HepG2 (cell line): ENCODE results near the gene POFUT2. TPM values are rescaled to one million over a fixed set of nuclear protein-coding genes. Genes with fewer than 3 reads are reported as not detected.

ENCODE experiments used
- FOXA3 ChIP-seq: IDR thresholded peaks from 2 replicates; pipeline ENCODE4 v1.6.1; 2016; ENCODE audit warnings: missing genetic modification reagents, missing compliant biosample characterization
- GABPA ChIP-seq, 2 experiments: IDR thresholded peaks; 2 replicates each; pipeline ENCODE4 v1.6.1; 2011 to 2016; ENCODE audit warnings: low read depth in 2 of 2, low read length in 1 of 2, missing biosample characterization in 1 of 2, missing genetic modification characterization in 1 of 2
- GLI4 ChIP-seq: sonication (generic); formaldehyde crosslinking; IDR thresholded peaks from 2 replicates; pipeline ENCODE4 v1.5.1; 2020; ENCODE audit warnings: missing genetic modification reagents, mild to moderate bottlenecking, moderate library complexity, borderline replicate concordance
- HOXD1 ChIP-seq: sonication (generic); formaldehyde crosslinking; IDR thresholded peaks from 2 replicates; pipeline ENCODE4 v1.5.0; 2020; ENCODE audit warnings: missing genetic modification reagents
- PAWR ChIP-seq: sonication (generic); formaldehyde crosslinking; IDR thresholded peaks from 2 replicates; pipeline ENCODE4 v1.4.0; 2020; ENCODE audit warnings: missing genetic modification reagents, mild to moderate bottlenecking, borderline replicate concordance
- PCBP2 ChIP-seq: fragments of 200-400 bp; formaldehyde crosslinking; optimal IDR thresholded peaks from 2 replicates; pipeline ENCODE3; 2018; ENCODE audit warnings: low read length, low read depth; ENCODE audit not compliant: poor library complexity, severe bottlenecking
- PHF20 ChIP-seq: sonication (generic); formaldehyde crosslinking; IDR thresholded peaks from 2 replicates; pipeline ENCODE4 v1.5.0; 2020; ENCODE audit warnings: mild to moderate bottlenecking, missing genetic modification reagents
- REL ChIP-seq: sonication (generic); formaldehyde crosslinking; conservative IDR thresholded peaks from 2 replicates; pipeline ENCODE4 v1.8.0; 2022; ENCODE audit warnings: mild to moderate bottlenecking, missing genetic modification reagents, moderate library complexity
- ZFP91 ChIP-seq: sonication (generic); formaldehyde crosslinking; IDR thresholded peaks from 2 replicates; pipeline ENCODE4 v1.9.0; 2022; ENCODE audit warnings: missing genetic modification reagents, mild to moderate bottlenecking, borderline replicate concordance
- ZNF263 ChIP-seq: sonication (generic); formaldehyde crosslinking; IDR thresholded peaks from 2 replicates; pipeline ENCODE4 v1.4.0; 2020; ENCODE audit warnings: missing genetic modification reagents
- ZNF292 ChIP-seq: sonication (generic); formaldehyde crosslinking; IDR thresholded peaks from 2 replicates; pipeline ENCODE4 v1.8.1; 2022; ENCODE audit warnings: mild to moderate bottlenecking, low read depth, missing genetic modification reagents, borderline replicate concordance
- ZNF333 ChIP-seq: sonication (generic); formaldehyde crosslinking; IDR thresholded peaks from 2 replicates; pipeline ENCODE4 v1.4.0; 2020; ENCODE audit warnings: mild to moderate bottlenecking, missing genetic modification reagents, borderline replicate concordance
- ZNF501 ChIP-seq: sonication (generic); formaldehyde crosslinking; IDR thresholded peaks from 2 replicates; pipeline ENCODE4 v1.5.1; 2020; ENCODE audit warnings: mild to moderate bottlenecking, moderate library complexity, missing genetic modification reagents
- ZNF576 ChIP-seq: sonication (generic); formaldehyde crosslinking; IDR thresholded peaks from 2 replicates; pipeline ENCODE4 v1.4.0; 2020; ENCODE audit warnings: mild to moderate bottlenecking, missing genetic modification reagents
- polyA plus RNA-seq, 8 experiments: library from polyadenylated mRNA; depleted of rRNA in 3 of 8; stranded (reverse) in 7 of 8; unstranded in 1 of 8; fragments of >200 nt; fragmentation: Illumina TruSeq in 4 of 8; extraction: Trizol in 4 of 8; gene quantifications; 2 replicates each; pipeline versions ENCODE4 v1.2.1 to v1.2.3, GENCODE V29; 2011 to 2016; ENCODE audit warnings: low read depth in 4 of 8, missing spikeins in 1 of 8, mixed read lengths in 1 of 8; ENCODE audit not compliant: insufficient read depth in 1 of 8
- total RNA-seq, 5 experiments: library from RNA; depleted of rRNA; stranded (reverse); fragments of >200 nt; fragmentation: Illumina TruSeq; extraction: Trizol; gene quantifications; 2 replicates each; pipeline ENCODE4 v1.2.3, GENCODE V29; 2016; ENCODE audit warnings: low read depth in 1 of 5
- TF ChIP-seq, protein P1 (sequence below): sonication (generic); formaldehyde crosslinking; IDR thresholded peaks from 2 replicates; pipeline ENCODE4 v1.5.0; 2020; ENCODE audit warnings: mild to moderate bottlenecking, missing genetic modification reagents
- TF ChIP-seq, protein P2 (sequence below): sonication (generic); formaldehyde crosslinking; IDR thresholded peaks from 2 replicates; pipeline ENCODE4 v1.4.0; 2020; ENCODE audit warnings: mild to moderate bottlenecking, missing genetic modification reagents
- TF ChIP-seq, protein P3 (sequence below): sonication (generic); formaldehyde crosslinking; IDR thresholded peaks from 2 replicates; pipeline ENCODE4 v1.4.0; 2020; ENCODE audit warnings: missing genetic modification reagents
- TF ChIP-seq, protein P4 (sequence below): conservative IDR thresholded peaks from 2 replicates; pipeline ENCODE4 v1.6.1; 2018; ENCODE audit warnings: missing genetic modification reagents

POFUT2 gene
- total and polyA plus RNA-seq, 2 of the 13 experiments (the other 11 are each of a cell fraction or from before 2014, with no cell fraction given), result 22.8 to 24.0 TPM

- TF ChIP-seq, protein P1, sequence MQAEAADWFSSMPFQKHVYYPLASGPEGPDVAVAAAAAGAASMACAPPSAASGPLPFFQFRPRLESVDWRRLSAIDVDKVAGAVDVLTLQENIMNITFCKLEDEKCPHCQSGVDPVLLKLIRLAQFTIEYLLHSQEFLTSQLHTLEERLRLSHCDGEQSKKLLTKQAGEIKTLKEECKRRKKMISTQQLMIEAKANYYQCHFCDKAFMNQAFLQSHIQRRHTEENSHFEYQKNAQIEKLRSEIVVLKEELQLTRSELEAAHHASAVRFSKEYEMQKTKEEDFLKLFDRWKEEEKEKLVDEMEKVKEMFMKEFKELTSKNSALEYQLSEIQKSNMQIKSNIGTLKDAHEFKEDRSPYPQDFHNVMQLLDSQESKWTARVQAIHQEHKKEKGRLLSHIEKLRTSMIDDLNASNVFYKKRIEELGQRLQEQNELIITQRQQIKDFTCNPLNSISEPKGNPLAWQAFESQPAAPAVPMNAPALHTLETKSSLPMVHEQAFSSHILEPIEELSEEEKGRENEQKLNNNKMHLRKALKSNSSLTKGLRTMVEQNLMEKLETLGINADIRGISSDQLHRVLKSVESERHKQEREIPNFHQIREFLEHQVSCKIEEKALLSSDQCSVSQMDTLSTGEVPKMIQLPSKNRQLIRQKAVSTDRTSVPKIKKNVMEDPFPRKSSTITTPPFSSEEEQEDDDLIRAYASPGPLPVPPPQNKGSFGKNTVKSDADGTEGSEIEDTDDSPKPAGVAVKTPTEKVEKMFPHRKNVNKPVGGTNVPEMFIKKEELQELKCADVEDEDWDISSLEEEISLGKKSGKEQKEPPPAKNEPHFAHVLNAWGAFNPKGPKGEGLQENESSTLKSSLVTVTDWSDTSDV, result 0 out of 2 replicates have a peak, but pooled peaks have one; percentile 65
- TF ChIP-seq PCBP2 (no peak), REL (no peak), HOXD1 (peak; percentile 80), ZNF263 (peak; percentile 79), GABPA (IDR thresholded peaks at IDR 0.05; ENCODE audit: low read depth, low read length) (no peak), GABPA (CRISPR knock-in tag; IDR thresholded peaks at IDR 0.05; ENCODE audit: low read depth) (no peak), GLI4 (no peak), ZNF576 (CRISPR knock-in tag) (no peak), FOXA3 (CRISPR knock-in tag) (no peak; the same call in none of the 2 replicates), ZFP91 (CRISPR knock-in tag) (peak; percentile 38; the same call in 1 of the 2 replicates), PHF20 (CRISPR knock-in tag) (0 out of 2 replicates have a peak, but pooled peaks have one; percentile 32), ZNF501 (CRISPR knock-in tag) (no peak), PAWR (no peak), ZNF333 (CRISPR knock-in tag) (no peak), ZNF292 (CRISPR knock-in tag) (peak; percentile 86)
- TF ChIP-seq, protein P2, sequence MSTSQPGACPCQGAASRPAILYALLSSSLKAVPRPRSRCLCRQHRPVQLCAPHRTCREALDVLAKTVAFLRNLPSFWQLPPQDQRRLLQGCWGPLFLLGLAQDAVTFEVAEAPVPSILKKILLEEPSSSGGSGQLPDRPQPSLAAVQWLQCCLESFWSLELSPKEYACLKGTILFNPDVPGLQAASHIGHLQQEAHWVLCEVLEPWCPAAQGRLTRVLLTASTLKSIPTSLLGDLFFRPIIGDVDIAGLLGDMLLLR (CRISPR knock-in tag), result peak; percentile 31; the same call in 1 of the 2 replicates
- TF ChIP-seq, protein P3, sequence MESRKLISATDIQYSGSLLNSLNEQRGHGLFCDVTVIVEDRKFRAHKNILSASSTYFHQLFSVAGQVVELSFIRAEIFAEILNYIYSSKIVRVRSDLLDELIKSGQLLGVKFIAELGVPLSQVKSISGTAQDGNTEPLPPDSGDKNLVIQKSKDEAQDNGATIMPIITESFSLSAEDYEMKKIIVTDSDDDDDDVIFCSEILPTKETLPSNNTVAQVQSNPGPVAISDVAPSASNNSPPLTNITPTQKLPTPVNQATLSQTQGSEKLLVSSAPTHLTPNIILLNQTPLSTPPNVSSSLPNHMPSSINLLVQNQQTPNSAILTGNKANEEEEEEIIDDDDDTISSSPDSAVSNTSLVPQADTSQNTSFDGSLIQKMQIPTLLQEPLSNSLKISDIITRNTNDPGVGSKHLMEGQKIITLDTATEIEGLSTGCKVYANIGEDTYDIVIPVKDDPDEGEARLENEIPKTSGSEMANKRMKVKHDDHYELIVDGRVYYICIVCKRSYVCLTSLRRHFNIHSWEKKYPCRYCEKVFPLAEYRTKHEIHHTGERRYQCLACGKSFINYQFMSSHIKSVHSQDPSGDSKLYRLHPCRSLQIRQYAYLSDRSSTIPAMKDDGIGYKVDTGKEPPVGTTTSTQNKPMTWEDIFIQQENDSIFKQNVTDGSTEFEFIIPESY, result 0 out of 2 replicates have a peak, but pooled peaks have one; percentile 4
- TF ChIP-seq, protein P4, sequence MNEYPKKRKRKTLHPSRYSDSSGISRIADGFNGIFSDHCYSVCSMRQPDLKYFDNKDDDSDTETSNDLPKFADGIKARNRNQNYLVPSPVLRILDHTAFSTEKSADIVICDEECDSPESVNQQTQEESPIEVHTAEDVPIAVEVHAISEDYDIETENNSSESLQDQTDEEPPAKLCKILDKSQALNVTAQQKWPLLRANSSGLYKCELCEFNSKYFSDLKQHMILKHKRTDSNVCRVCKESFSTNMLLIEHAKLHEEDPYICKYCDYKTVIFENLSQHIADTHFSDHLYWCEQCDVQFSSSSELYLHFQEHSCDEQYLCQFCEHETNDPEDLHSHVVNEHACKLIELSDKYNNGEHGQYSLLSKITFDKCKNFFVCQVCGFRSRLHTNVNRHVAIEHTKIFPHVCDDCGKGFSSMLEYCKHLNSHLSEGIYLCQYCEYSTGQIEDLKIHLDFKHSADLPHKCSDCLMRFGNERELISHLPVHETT (CRISPR knock-in tag), result no peak
These were observed 19.3 kb upstream of the POFUT2 start (continued) for GRCh38 chr21:45306832-45307571.
